Epithelial cell of esophagus (primary cell): Measurements from ENCODE around the gene RMND5A.

Experiments
- DNase-seq: peaks from one replicate; pipeline ENCODE4 v3.0.0; 2010; ENCODE audit warnings: low read depth
- H3K4me3 ChIP-seq: 2 replicates; pipeline ENCODE4 v1.5.1; 2011; ENCODE audit warnings: mild to moderate bottlenecking, low read length, control low read depth
- CTCF ChIP-seq: IDR thresholded peaks from 2 replicates; pipeline ENCODE4 v1.5.1; 2011; ENCODE audit warnings: low read depth, mild to moderate bottlenecking, low read length, control low read depth, inconsistent platforms; ENCODE audit not compliant: insufficient read depth; ENCODE audit errors: missing control alignments

Gene RMND5A

GRCh38 chr2:86750240-86750839, 30.2 kb downstream of the RMND5A start:
- no peak for TF ChIP-seq CTCF

GRCh38 chr2:86751778-86752177, 31.7 kb downstream of the RMND5A start:
- no peak for DNase-seq
- TF ChIP-seq CTCF = no peak

More at GRCh38 chr2:86750240-86750839, 30.2 kb downstream of the RMND5A start:
- DNase-seq = no peak
- H3K4me3 ChIP-seq = no peak overlapping the region

GRCh38 chr2:86752934-86753333, 32.8 kb downstream of the RMND5A start:
- no peak overlapping the region for H3K4me3 ChIP-seq
- no peak for DNase-seq
- TF ChIP-seq CTCF = no peak

More at GRCh38 chr2:86751778-86752177, 31.7 kb downstream of the RMND5A start:
- H3K4me3 ChIP-seq = no peak overlapping the region

GRCh38 chr2:86753606-86754005, 33.5 kb downstream of the RMND5A start:
- TF ChIP-seq CTCF = no peak
- H3K4me3 ChIP-seq = no peak overlapping the region
- no peak for DNase-seq

GRCh38 chr2:86758405-86758804, 38.3 kb downstream of the RMND5A start:
- no peak overlapping the region for H3K4me3 ChIP-seq
- no peak for TF ChIP-seq CTCF
- DNase-seq = no peak

- no peak for TF ChIP-seq CTCF
- no peak for DNase-seq
- no peak overlapping the region for H3K4me3 ChIP-seq
Measured at GRCh38 chr2:86760371-86760770, 40.3 kb downstream of the RMND5A start.

- DNase-seq = peak; percentile 61
- TF ChIP-seq CTCF = peak; percentile 76
- H3K4me3 ChIP-seq = no peak overlapping the region
Measured at GRCh38 chr2:86764661-86765309, 44.7 kb downstream of the RMND5A start.
